ENCODE measurements around the gene PPP2R5B.
A peak's percentile ranks its signal among the peaks of the same experiment; 100 is the strongest.

The PPP2R5B gene

DNA sequence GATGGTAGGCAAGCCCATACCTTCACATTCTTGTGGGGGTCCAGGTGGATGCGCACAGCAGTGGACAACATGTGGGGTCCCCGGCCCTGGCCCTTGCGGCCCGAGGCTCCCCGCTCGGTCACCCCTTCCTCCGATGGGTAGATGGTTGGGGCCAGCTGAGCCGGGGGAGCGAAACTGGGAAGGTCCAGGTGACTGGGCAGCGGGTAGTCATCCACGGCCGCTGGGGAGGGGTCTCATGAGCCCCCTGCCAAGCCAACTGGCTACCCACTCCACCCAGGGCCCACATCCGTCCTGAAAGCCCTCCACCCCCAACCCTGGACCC lies 18.2 kb upstream of the PPP2R5B start:
- no peak for DNase-seq (ENCODE audit: low read depth in 2 of 3, low spot score in 1 of 3)

DNA sequence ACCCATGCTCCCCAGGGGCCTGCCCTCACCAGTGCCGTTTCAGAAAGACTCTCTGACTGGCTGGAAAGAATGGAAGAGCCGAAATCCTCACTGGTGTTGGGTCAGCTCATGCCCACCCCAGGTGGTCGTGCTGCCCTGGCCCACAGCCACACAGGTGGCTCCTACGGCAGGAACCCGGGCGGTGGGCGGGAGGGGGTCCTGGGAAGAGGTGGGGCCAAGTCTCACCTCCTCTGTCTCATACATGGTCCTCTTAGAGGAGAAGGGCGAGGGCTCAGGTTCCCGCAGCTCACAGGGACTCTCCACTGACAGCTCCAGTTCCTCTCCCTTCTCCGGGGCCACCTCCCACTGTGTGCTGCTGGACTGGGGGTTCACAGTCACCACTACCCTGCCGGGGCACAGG lies 15.7 kb upstream of the PPP2R5B start:
- DNase-seq (ENCODE audit: low read depth in 2 of 3, low spot score in 1 of 3) = no peak

GRCh38 chr11:64909653-64910343 lies 14.7 kb upstream of the PPP2R5B start:
- no peak for DNase-seq (ENCODE audit: low read depth in 2 of 3, low spot score in 1 of 3)

DNA sequence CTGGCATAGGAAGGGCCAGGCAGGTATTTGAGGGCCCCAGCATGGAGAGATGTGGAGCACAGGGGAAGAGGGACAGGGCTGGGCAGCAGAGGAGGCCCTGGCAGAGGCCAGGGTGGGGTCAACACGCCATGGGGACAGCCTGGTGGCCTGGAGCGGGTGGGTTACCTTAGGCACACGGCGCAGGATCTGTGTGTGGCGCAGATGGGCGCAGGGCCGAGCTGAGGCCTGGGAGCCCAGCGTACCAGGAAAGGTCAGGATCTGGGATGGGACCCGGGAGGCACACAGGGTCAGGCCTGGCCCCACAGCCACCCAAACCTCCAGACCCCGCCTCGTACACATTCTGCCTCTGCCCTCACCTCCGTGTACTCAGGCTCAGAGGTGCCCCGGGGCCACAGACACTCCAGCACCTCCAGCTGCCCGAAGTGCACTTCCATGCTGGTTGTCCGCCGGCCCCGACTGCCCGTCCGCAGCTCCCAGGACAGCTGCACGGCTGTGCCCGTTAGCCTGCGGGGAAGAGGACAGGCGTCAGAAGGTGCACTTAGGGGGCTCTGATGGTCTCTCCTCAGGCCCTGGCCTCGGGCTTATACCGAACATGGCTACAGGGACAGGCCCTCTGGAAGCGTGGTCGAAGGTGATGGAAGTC lies 13.9 kb upstream of the PPP2R5B start:
- DNase-seq (ENCODE audit: low read depth in 2 of 3, low spot score in 1 of 3) = no peak

GRCh38 chr11:64911142-64911541 lies 13.3 kb upstream of the PPP2R5B start:
- no peak for DNase-seq (ENCODE audit: low read depth in 2 of 3, low spot score in 1 of 3)

DNA sequence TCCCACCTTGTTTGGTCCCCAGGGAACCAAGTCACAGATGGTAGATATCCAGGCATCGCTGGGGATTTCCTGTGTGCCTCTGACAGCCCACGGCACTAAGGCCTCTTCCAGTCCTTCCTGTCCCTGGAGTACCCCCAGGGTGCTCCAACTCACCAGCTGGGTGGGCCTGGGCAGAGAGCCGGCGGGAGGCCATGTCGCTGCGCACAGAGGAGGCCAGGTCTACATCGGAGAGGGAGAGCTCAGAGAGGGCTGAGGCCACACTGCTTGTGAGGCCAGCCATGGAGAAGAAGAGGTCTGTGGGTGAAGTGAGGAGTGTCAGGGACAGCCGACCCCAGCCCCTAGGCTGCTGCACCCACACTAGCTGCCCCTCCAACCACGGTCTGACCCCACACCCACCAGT lies 12.8 kb upstream of the PPP2R5B start:
- DNase-seq (ENCODE audit: low read depth in 2 of 3, low spot score in 1 of 3) = no peak

GRCh38 chr11:64913171-64913727 lies 11.2 kb upstream of the PPP2R5B start:
- no peak for DNase-seq (ENCODE audit: low read depth in 2 of 3, low spot score in 1 of 3)

DNA sequence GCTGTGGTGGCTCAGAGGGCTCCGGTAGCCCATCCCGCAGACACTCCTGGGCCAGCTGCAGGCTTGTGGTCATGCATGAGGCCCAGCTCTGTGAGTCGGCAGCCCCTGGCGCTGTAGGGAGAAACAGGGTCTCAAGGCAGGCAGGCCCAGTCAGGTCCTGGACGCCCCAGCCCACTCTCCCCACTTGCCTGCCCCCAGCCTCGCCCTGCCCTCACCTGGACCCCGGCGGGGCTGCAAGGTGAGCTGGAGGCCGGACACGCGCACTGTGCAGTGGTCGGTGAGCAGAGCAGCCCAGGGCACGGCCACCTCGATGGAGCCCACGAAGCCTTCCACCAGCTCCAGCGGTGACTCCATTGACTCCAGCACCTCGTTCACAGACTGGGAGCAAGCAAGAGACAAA lies 10.4 kb upstream of the PPP2R5B start:
- DNase-seq (ENCODE audit: low read depth in 2 of 3, low spot score in 1 of 3) = no peak

GRCh38 chr11:64915376-64915887 lies 9.1 kb upstream of the PPP2R5B start:
- no peak for DNase-seq (ENCODE audit: low read depth in 2 of 3, low spot score in 1 of 3)

- DNase-seq (ENCODE audit: low read depth in 2 of 3, low spot score in 1 of 3) = peak in 2 of 3 donors; percentile 3 to 24
These were observed 8.3 kb upstream of the PPP2R5B start for GRCh38 chr11:64916040-64916774.

DNA sequence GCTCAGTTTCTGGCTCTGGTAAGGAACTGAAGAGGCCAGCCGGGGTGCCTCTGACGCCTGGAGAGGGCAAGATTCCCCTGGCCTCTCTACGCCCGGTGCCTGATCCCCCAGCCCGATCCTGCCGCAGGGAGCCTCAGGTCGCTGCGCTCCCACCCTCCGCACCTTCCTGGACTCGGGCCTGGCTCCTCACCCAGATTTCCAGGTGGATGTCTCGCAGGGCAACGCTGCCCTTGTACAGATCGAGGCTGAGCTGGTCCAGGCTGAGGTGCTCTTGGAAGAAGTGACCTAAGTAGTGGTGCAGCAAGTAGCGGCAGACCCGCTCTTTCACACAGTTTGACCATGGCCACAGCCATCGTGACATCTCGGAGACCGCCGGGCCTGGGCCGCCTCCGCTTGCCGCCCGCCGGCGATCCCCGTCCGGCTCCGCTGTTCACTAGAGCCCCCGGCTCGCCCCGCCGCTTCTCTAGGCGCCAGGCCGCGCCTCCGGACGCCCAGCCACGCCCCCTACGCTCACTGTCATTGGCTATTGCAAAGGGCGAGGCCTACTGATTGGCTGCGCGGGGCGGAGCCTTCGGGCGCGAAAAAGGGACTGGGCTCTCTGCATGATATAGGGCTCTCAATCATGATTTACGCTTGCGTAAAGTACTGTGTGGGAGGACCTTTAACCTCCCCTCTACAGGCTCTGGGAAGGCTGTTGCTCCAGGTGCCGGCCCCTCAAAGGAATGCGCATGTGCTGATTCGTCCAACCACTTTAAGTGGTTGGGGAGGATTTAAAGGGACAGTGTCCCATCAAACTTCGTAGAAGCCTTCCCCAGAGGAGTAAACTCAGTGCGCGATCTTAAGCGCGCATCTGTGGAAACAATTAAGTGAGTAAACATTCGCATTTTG lies 7.5 kb upstream of the PPP2R5B start, which contains the start of gene ATG2A:
ATG2A (minus strand) TSS at position 435 of the 888 bp plus-strand sequence; CDS start at position 361, 74 bp downstream.
- DNase-seq (ENCODE audit: low read depth in 2 of 3, low spot score in 1 of 3) = peak; percentile 98 to 99 (median 98)

DNA sequence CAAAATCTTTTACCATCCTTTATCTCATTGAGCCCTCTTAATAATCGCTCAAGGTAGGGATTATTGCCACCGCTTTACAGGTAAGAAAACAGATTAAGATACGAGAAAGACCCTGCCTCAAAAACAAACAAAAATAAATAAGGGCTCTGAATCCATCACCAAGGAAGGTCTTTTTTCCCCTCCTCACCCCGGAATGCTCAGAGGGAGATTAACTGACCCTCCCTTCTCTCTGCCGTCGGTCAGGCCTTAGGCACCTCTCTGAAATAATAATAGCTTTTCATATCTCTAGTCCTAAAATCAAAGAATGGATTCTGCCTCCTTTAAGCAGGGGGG lies 6.9 kb upstream of the PPP2R5B start:
- no peak for DNase-seq (ENCODE audit: low read depth in 2 of 3, low spot score in 1 of 3)

DNA sequence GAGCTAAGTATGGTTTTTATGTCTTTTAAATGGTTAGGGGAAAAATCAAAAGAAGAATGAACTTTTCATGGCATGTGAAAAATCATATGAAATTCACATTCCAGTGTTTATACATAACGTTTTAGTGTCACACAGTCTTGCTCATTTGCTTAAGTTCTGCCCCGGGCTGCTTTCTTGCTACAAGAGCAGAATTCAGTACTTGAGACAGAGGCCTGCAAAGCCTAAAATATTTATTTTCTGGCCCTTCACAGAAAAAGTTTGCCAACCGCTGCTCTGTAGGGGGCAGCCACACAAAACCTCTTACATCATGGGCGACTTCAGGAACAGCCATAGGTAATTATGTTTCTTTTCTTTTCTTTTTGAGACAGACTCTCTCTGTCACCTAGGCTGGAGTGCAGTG lies 6.5 kb upstream of the PPP2R5B start:
- no peak for DNase-seq (ENCODE audit: low read depth in 2 of 3, low spot score in 1 of 3)

DNA sequence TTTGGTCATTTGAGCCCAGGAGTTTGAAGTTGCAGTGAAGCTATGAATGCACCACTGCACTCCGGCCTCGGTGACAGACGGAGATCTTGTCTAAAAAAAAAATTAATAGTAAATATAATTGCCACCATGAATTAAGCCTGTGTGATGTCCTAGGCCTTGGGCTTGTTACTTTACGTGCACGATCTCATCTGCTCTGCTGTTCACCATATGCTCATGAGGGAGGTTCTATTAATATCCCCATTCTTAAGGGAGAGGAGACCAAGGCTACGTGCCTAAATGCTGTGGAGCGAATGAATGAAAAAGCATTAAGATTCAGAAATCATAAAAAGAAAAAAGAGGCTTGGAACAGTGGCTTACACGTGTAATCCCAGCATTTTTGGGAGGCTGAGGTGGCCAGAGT lies 4.9 kb upstream of the PPP2R5B start:
- DNase-seq (ENCODE audit: low read depth in 2 of 3, low spot score in 1 of 3) = no peak

DNA sequence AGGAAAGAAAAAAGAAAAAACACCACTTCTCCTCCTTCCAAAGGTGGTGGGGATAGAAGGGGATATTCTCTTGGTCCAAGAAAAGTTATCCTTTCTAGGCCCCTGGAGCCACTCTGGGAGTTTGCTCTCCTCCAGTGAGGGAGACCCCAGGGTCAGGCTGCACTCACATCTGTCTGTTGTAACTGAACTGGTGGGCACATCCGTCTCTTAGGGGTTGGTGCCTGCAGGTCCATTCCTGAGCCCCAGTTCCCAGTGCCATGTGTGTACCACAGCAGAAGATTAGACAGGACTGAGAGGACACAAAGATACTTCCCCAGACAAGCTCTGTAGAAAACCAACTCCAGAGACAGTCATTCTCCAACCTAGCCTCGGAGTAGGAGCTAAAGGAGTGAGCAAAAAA lies 4.4 kb upstream of the PPP2R5B start:
- DNase-seq (ENCODE audit: low read depth in 2 of 3, low spot score in 1 of 3) = no peak

DNA sequence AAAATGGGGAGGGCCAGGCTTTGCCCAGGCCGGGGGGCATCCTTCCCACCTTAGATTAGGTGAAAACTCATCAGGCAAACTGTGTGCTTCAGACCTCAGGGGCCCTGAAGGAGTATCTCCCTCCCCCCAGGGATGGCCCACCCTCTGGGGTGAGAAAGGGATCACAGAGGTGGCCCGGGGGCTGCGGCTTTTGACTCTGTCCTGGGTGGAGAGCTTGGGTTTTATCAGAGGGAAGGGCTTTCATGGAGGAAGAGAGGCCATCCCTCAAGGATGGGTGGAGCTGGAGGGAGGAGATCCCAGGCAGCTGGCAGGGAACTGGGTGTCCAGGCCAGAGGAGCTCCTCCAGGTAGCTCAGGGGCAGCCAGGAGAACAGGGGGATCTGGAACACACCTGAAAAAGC lies 3.1 kb upstream of the PPP2R5B start:
- no peak for DNase-seq (ENCODE audit: low read depth in 2 of 3, low spot score in 1 of 3)

DNA sequence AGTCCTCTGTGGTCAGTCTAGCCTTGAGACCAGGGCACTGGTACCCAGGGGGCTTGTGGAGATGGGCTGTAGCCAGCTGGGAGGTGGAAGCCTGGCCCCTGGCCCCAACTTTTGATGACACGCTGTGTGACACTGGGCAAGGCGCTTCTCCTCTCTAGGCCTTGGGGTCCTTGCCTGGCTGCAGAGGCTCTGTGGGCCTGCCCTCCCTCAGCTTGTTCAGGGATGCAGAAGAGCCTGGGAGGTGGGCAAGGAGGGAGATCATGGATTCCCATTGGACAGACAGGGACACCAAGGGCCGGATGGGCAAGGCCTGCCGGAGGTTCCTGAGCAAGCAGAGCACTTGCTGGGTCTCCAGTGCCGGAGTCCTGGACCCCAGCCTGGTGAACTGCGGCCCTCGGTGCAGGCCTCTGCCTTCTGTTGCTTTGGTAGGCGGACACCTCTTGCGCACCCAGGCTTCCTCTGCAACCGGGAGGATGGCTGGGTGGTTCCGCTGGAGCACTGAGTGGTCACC lies 1.3 kb upstream of the PPP2R5B start:
- no peak for DNase-seq (ENCODE audit: low read depth in 2 of 3, low spot score in 1 of 3)

DNA sequence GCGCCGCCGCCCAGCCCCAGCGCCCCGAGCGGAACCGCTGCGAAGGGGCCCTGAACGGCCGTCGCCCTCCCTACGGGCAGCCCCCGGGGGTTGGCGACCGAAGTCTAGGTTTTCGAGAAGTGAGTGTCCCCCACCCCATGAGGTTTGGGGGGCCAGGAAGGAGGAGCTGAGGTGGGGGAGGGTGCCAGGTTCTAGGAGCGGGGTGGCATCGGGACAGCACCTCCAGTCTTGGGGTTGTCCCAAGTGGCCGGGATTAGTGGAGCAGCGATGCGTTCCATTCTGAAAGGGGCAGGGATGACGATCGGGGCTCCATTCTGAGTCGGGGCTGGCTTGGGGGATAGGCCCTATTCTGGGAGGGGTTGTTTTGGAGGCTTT lies 408 bp downstream of the PPP2R5B start:
- DNase-seq (ENCODE audit: low read depth in 2 of 3, low spot score in 1 of 3) = no peak

DNA sequence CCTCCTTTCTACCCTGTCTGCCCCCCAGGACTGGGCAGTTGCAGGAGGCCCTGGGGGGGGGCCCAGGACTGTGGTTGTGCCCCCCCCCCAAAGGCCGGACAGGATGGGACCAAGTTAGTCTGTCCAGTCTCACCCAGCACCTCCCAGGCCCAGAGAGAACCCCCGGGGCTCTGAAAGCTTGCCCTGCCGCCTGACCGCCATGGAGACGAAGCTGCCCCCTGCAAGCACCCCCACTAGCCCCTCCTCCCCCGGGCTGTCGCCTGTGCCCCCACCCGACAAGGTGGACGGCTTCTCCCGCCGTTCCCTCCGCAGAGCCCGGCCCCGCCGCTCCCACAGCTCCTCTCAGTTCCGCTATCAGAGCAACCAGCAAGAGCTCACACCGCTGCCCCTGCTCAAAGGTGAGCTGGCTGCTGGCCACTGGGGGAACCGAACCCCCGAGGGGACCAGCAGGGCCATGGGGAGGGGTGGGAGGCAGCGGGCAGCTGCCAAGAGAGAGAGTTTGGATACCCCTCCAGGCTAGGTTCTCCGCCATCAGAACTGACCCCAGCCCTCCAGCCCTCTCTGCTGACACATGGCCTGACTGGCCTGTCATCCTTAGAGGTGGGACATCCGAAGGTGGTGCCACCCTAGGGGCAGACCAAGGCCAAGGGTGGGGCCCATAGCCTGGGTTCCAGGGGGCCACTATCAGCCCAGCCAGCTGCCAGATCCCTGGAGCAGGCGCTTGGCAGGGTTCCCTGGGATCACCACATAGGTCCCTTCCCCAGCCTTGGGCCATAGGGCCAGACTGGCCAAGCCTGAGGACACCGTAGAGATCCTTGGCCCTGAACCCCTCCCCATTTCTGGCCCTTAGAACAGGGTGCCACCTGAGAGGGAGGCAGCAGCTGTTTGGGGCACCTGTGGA lies 1.3 kb downstream of the PPP2R5B start:
- DNase-seq (ENCODE audit: low read depth in 2 of 3, low spot score in 1 of 3) = no peak

- DNase-seq (ENCODE audit: low read depth in 2 of 3, low spot score in 1 of 3) = no peak
These were observed 2.2 kb downstream of the PPP2R5B start for GRCh38 chr11:64926689-64927088.

Measured in stimulated activated CD4-positive, alpha-beta T cell treated with anti-CD3 and anti-CD28 coated beads, Interleukin-12 subunit alpha, Interleukin-12 subunit beta, amount 100 ng/mL, for 48 hours (primary cell).